ENCODE measurements around the gene CTNNBL1. TPM values are rescaled to one million over a fixed set of nuclear protein-coding genes. Genes with fewer than 3 reads are reported as not detected.

CTNNBL1 gene
- total and polyA plus RNA-seq, 2 experiments from 2014 or later = 25.3 to 53.7 TPM

- DNase-seq = no peak
- Histone ChIP-seq H3K9ac (no peak overlapping the region), H3K4me3 (no peak overlapping the region), H3K4me1 (ENCODE audit: insufficient read depth) (no peaks in the 10 kb centered on the region), H3K27ac (no peak overlapping the region), H3K4me2 (ENCODE audit: unreplicated experiment) (no peak overlapping the region), H3K79me2 (ENCODE audit: insufficient read depth) (no peaks in the 10 kb centered on the region), H3K9me3 (ENCODE audit: low read depth) (no peaks in the 10 kb centered on the region), H4K20me1 (ENCODE audit: insufficient read depth) (no peaks in the 10 kb centered on the region), H3K9me2 (ENCODE audit: insufficient read depth) (no peaks in the 10 kb centered on the region), H3F3A (ENCODE audit: insufficient read depth) (no peaks in the 10 kb centered on the region), H3K36me3 (ENCODE audit: low read depth) (no peaks in the 10 kb centered on the region), H2AFZ (no peak overlapping the region), H3K27me3 (replicated peaks; ENCODE audit: insufficient read depth) (no peaks in the 10 kb centered on the region)
- in situ Hi-C loops (cut with MboI) = no loop called here
- WGBS, 2 experiments (ENCODE audit: low coverage in 1 of 2, low lambda C conversion rate in 2 of 2, missing lambda C conversion rate in 2 of 2) = 93 to 94% methylated on average over 24 of the region's 24 CpGs
- TF ChIP-seq EZH2 (IDR thresholded peaks at IDR 0.05; ENCODE audit: insufficient read depth, poor library complexity, severe bottlenecking) (no peak), EZH2phosphoT487 (IDR thresholded peaks at IDR 0.05; ENCODE audit: insufficient read depth, low read depth) (no peak)
These were observed 181.8 kb downstream of the CTNNBL1 start for GRCh38 chr20:37875460-37876175.

GRCh38 chr20:37876863-37877262, 183.0 kb downstream of the CTNNBL1 start:
- no peak overlapping the region for H3K27ac ChIP-seq
- H3K79me2 ChIP-seq (ENCODE audit: insufficient read depth) = no peaks in the 10 kb centered on the region
- no peak overlapping the region for H3K4me2 ChIP-seq (ENCODE audit: unreplicated experiment)
- H3F3A ChIP-seq (ENCODE audit: insufficient read depth) = no peaks in the 10 kb centered on the region
- DNase-seq = no peak
- 31% methylated on average over 7 of the region's 7 CpGs for whole genome bisulfite sequencing, 2 experiments (ENCODE audit: low coverage in 1 of 2, low lambda C conversion rate in 2 of 2, missing lambda C conversion rate in 2 of 2)
- H3K9me2 ChIP-seq (ENCODE audit: insufficient read depth) = no peaks in the 10 kb centered on the region
- no peaks in the 10 kb centered on the region for H3K27me3 ChIP-seq (replicated peaks; ENCODE audit: insufficient read depth)
- in situ Hi-C loops (cut with MboI) = no loop called here
- H3K9ac ChIP-seq = no peak overlapping the region
- H3K4me1 ChIP-seq (ENCODE audit: insufficient read depth) = no peaks in the 10 kb centered on the region
- no peaks in the 10 kb centered on the region for H4K20me1 ChIP-seq (ENCODE audit: insufficient read depth)
- TF ChIP-seq EZH2 (IDR thresholded peaks at IDR 0.05; ENCODE audit: insufficient read depth, poor library complexity, severe bottlenecking) (no peak), EZH2phosphoT487 (IDR thresholded peaks at IDR 0.05; ENCODE audit: insufficient read depth, low read depth) (no peak)
- H3K4me3 ChIP-seq = no peak overlapping the region
- H3K9me3 ChIP-seq (ENCODE audit: low read depth) = no peaks in the 10 kb centered on the region
- H3K36me3 ChIP-seq (ENCODE audit: low read depth) = no peaks in the 10 kb centered on the region
- H2AFZ ChIP-seq = no peak overlapping the region

- H3K27me3 ChIP-seq (replicated peaks; ENCODE audit: insufficient read depth) = no peaks in the 10 kb centered on the region; the same call in 1 of the 2 replicates
- H3K79me2 ChIP-seq (ENCODE audit: insufficient read depth) = no peaks in the 10 kb centered on the region
- no peak for DNase-seq
- no peaks in the 10 kb centered on the region for H4K20me1 ChIP-seq (ENCODE audit: insufficient read depth)
- no peak overlapping the region for H3K27ac ChIP-seq
- in situ Hi-C loops (cut with MboI) = no loop called here
- no peaks in the 10 kb centered on the region for H3F3A ChIP-seq (ENCODE audit: insufficient read depth)
- 86 to 88% methylated on average over 20 of the region's 20 CpGs for WGBS, 2 experiments (ENCODE audit: low coverage in 1 of 2, low lambda C conversion rate in 2 of 2, missing lambda C conversion rate in 2 of 2)
- no peaks in the 10 kb centered on the region for H3K4me1 ChIP-seq (ENCODE audit: insufficient read depth)
- H3K4me2 ChIP-seq (ENCODE audit: unreplicated experiment) = no peak overlapping the region
- no peaks in the 10 kb centered on the region for H3K36me3 ChIP-seq (ENCODE audit: low read depth)
- H3K4me3 ChIP-seq = no peak overlapping the region
- no peak overlapping the region for H2AFZ ChIP-seq
- H3K9ac ChIP-seq = no peak overlapping the region
- TF ChIP-seq EZH2phosphoT487 (IDR thresholded peaks at IDR 0.05; ENCODE audit: insufficient read depth, low read depth) = no peak
- TF ChIP-seq EZH2 (IDR thresholded peaks at IDR 0.05; ENCODE audit: insufficient read depth, poor library complexity, severe bottlenecking) = no peak
- H3K9me2 ChIP-seq (ENCODE audit: insufficient read depth) = no peaks in the 10 kb centered on the region
- no peaks in the 10 kb centered on the region for H3K9me3 ChIP-seq (ENCODE audit: low read depth)
These were observed 184.3 kb downstream of the CTNNBL1 start for GRCh38 chr20:37877832-37878772.

- H3F3A ChIP-seq (ENCODE audit: insufficient read depth) = no peaks in the 10 kb centered on the region
- no peaks in the 10 kb centered on the region for H4K20me1 ChIP-seq (ENCODE audit: insufficient read depth)
- TF ChIP-seq EZH2phosphoT487 (IDR thresholded peaks at IDR 0.05; ENCODE audit: insufficient read depth, low read depth) (no peak), EZH2 (IDR thresholded peaks at IDR 0.05; ENCODE audit: insufficient read depth, poor library complexity, severe bottlenecking) (no peak)
- DNase-seq = no peak
- in situ Hi-C loops (cut with MboI) = no loop called here
- WGBS, 2 experiments (ENCODE audit: low coverage in 1 of 2, low lambda C conversion rate in 2 of 2, missing lambda C conversion rate in 2 of 2) = 69 to 71% methylated on average over 10 to 12 of the region's 12 CpGs
- H3K4me2 ChIP-seq (ENCODE audit: unreplicated experiment) = no peak overlapping the region
- H3K27ac ChIP-seq = no peak overlapping the region
- no peak overlapping the region for H3K4me3 ChIP-seq
- H3K9me2 ChIP-seq (ENCODE audit: insufficient read depth) = no peaks in the 10 kb centered on the region
- H3K4me1 ChIP-seq (ENCODE audit: insufficient read depth) = no peaks in the 10 kb centered on the region
- no peak overlapping the region for H3K9ac ChIP-seq
- no peaks in the 10 kb centered on the region for H3K79me2 ChIP-seq (ENCODE audit: insufficient read depth)
- no peaks in the 10 kb centered on the region for H3K36me3 ChIP-seq (ENCODE audit: low read depth)
- no peaks in the 10 kb centered on the region for H3K9me3 ChIP-seq (ENCODE audit: low read depth)
- no peak overlapping the region for H2AFZ ChIP-seq
- no peaks in the 10 kb centered on the region; the same call in 1 of the 2 replicates for H3K27me3 ChIP-seq (replicated peaks; ENCODE audit: insufficient read depth)
These were observed 185.2 kb downstream of the CTNNBL1 start for GRCh38 chr20:37878835-37879599.

Data from GM23248 (cell line).